PFSK-1 (cell line): ENCODE results near the gene MED4.

Experiments
- POLR2AphosphoS5 ChIP-seq: IDR thresholded peaks from 2 replicates; pipeline ENCODE4 v1.6.1; 2012; ENCODE audit warnings: low read depth, mild to moderate bottlenecking, control low read depth, low read length, moderate library complexity
- TAF1 ChIP-seq: IDR thresholded peaks from 2 replicates; pipeline ENCODE4 v1.6.1; 2012; ENCODE audit warnings: low read length, control low read depth, borderline replicate concordance; ENCODE audit not compliant: insufficient read depth
- TF ChIP-seq, protein P1 (sequence below), 2 experiments: IDR thresholded peaks; 2 replicates each; pipeline versions ENCODE4 v1.6.1 to v1.8.0; 2011 to 2012; ENCODE audit warnings: low read depth in 2 of 2, low read length in 2 of 2, control low read depth in 1 of 2, inconsistent platforms in 1 of 2, mild to moderate bottlenecking in 1 of 2, moderate library complexity in 1 of 2; ENCODE audit not compliant: insufficient read depth in 1 of 2

DNA sequence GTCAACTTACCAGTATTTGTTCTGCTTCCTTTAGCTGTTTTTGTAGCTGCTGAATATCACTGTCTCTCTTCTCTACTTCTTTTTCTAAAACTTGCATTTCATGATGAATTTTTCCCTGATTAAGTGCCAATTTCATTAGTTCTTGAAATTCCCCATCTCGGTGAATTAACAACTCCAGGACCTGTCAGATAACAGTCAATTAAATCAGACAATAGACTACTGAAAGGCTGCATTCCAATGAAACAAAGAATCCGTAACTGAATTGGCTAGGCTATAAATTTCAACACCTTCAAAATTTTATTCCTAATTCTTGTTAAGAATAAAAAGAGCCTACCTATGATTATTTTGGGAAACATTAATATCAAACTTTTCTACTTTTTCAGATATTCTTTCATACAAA is 8.6 kb downstream of the MED4 start:
- no peak for TF ChIP-seq TAF1
- TF ChIP-seq POLR2AphosphoS5 = no peak
- TF ChIP-seq, protein P1, sequence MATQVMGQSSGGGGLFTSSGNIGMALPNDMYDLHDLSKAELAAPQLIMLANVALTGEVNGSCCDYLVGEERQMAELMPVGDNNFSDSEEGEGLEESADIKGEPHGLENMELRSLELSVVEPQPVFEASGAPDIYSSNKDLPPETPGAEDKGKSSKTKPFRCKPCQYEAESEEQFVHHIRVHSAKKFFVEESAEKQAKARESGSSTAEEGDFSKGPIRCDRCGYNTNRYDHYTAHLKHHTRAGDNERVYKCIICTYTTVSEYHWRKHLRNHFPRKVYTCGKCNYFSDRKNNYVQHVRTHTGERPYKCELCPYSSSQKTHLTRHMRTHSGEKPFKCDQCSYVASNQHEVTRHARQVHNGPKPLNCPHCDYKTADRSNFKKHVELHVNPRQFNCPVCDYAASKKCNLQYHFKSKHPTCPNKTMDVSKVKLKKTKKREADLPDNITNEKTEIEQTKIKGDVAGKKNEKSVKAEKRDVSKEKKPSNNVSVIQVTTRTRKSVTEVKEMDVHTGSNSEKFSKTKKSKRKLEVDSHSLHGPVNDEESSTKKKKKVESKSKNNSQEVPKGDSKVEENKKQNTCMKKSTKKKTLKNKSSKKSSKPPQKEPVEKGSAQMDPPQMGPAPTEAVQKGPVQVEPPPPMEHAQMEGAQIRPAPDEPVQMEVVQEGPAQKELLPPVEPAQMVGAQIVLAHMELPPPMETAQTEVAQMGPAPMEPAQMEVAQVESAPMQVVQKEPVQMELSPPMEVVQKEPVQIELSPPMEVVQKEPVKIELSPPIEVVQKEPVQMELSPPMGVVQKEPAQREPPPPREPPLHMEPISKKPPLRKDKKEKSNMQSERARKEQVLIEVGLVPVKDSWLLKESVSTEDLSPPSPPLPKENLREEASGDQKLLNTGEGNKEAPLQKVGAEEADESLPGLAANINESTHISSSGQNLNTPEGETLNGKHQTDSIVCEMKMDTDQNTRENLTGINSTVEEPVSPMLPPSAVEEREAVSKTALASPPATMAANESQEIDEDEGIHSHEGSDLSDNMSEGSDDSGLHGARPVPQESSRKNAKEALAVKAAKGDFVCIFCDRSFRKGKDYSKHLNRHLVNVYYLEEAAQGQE (IDR thresholded peaks at IDR 0.05; ENCODE audit: insufficient read depth in 1 of 2, low read depth in 2 of 2, low read length in 2 of 2) = no peak
